OCI-LY7 (cell line): ENCODE data around the gene XRRA1. TPM values are rescaled to one million over a fixed set of nuclear protein-coding genes. Genes with fewer than 3 reads are reported as not detected.

ENCODE experiments used
- BruUV-seq: library from RNA; stranded (reverse); fragments of 400-500 nt; replicated peaks from 2 replicates; lab custom pipeline; 2021; lab: Mats Ljungman, UMichigan
- CTCF ChIA-PET: fragments of 300-600 bp; sonication (Branson Sonifier 250); formaldehyde crosslinking; loops from one replicate; lab custom pipeline; 2022; ENCODE audit warnings: antibody characterized with exemption; ENCODE audit not compliant: unreplicated experiment; lab: Charles Lee
- POLR2A ChIA-PET: fragments of 300-600 bp; sonication (Branson Sonifier 250); formaldehyde crosslinking; loops from one replicate; lab custom pipeline; 2022; ENCODE audit warnings: antibody characterized with exemption; lab: Charles Lee
- DNase-seq: peaks from one replicate; pipeline ENCODE4 v3.0.0-alpha.2; 2015; ENCODE audit warnings: low spot score
- H2AFZ ChIP-seq: fragments of 200-600 bp; sonication (generic), shearing (Covaris generic); 2 replicates; pipeline ENCODE4 v1.6.1; 2014; ENCODE audit warnings: mild to moderate bottlenecking, antibody characterized with exemption, low read length, moderate library complexity
- H3K27ac ChIP-seq: fragments of 200-600 bp; sonication (generic); 2 replicates; pipeline ENCODE4 v1.5.1; 2014; ENCODE audit warnings: mixed run types, low read depth, mild to moderate bottlenecking, moderate library complexity, low read length, inconsistent platforms; ENCODE audit not compliant: poor library complexity, severe bottlenecking
- H3K36me3 ChIP-seq: fragments of 200-600 bp; sonication (generic); 2 replicates; pipeline ENCODE4 v1.6.1; 2014; ENCODE audit warnings: mild to moderate bottlenecking, antibody characterized with exemption, low read length, moderate library complexity, mixed read lengths; ENCODE audit not compliant: insufficient read depth
- H3K4me1 ChIP-seq: fragments of 200-600 bp; sonication (generic); 2 replicates; pipeline ENCODE4 v1.5.1; 2014; ENCODE audit warnings: mild to moderate bottlenecking, low read length; ENCODE audit not compliant: insufficient read depth, poor library complexity, severe bottlenecking
- H3K4me2 ChIP-seq: fragments of 200-600 bp; sonication (generic); 2 replicates; pipeline ENCODE4 v1.6.1; 2014; ENCODE audit warnings: mild to moderate bottlenecking, low read length
- H3K4me3 ChIP-seq: fragments of 200-600 bp; sonication (generic); 2 replicates; pipeline ENCODE4 v1.5.1; 2014; ENCODE audit warnings: mild to moderate bottlenecking, low read depth, low read length; ENCODE audit not compliant: poor library complexity, severe bottlenecking
- H3K79me2 ChIP-seq: fragments of 200-600 bp; sonication (generic); 2 replicates; pipeline ENCODE4 v1.6.1; 2016; ENCODE audit warnings: low read depth, mild to moderate bottlenecking, low read length, moderate library complexity, mixed read lengths; ENCODE audit not compliant: insufficient read depth
- H3K9me2 ChIP-seq: fragments of 200-600 bp; sonication (generic); 2 replicates; pipeline ENCODE4 v1.6.1; 2016; ENCODE audit warnings: mild to moderate bottlenecking, low read length, mixed read lengths; ENCODE audit not compliant: insufficient read depth
- H3K9me3 ChIP-seq: fragments of 200-600 bp; sonication (generic); 2 replicates; pipeline ENCODE4 v1.6.1; 2014; ENCODE audit warnings: mild to moderate bottlenecking, mixed run types, low read length, mixed read lengths
- H4K20me1 ChIP-seq: fragments of 200-600 bp; sonication (generic); 2 replicates; pipeline ENCODE4 v1.6.1; 2014; ENCODE audit warnings: mild to moderate bottlenecking, antibody characterized with exemption, low read length, moderate library complexity, mixed read lengths; ENCODE audit not compliant: insufficient read depth
- EZH2phosphoT487 ChIP-seq: fragments of 200-600 bp; sonication (generic); IDR thresholded peaks from 2 replicates; pipeline ENCODE4 v1.6.1; 2018; ENCODE audit warnings: low read depth, borderline replicate concordance, mild to moderate bottlenecking, mixed run types, antibody characterized with exemption, low read length, moderate library complexity, mixed read lengths
- intact Hi-C: fragments of 100-400 bp; cut with micrococcal nuclease; formaldehyde crosslinking; loops from one replicate; pipeline ENCODE4 v1.10.0; 2022; ENCODE audit not compliant: unreplicated experiment
- total RNA-seq, 2 experiments: library from RNA; depleted of rRNA in 1 of 2; stranded (reverse); fragments of >200 nt in 1 of 2; shearing (Covaris generic) in 1 of 2; gene quantifications; 2 replicates each; pipeline ENCODE4 v1.2.3, GENCODE V29; 2014 to 2022
- TF ChIP-seq, protein P1 (sequence below): fragments of 200-600 bp; sonication (generic); conservative IDR thresholded peaks from 2 replicates; pipeline ENCODE4 v1.5.1; 2014; ENCODE audit warnings: mild to moderate bottlenecking, antibody characterized with exemption, low read length, moderate library complexity, mixed read lengths

XRRA1 gene
- total RNA-seq, 2 experiments from 2014 or later, result 20.3 to 29.1 TPM

DNA sequence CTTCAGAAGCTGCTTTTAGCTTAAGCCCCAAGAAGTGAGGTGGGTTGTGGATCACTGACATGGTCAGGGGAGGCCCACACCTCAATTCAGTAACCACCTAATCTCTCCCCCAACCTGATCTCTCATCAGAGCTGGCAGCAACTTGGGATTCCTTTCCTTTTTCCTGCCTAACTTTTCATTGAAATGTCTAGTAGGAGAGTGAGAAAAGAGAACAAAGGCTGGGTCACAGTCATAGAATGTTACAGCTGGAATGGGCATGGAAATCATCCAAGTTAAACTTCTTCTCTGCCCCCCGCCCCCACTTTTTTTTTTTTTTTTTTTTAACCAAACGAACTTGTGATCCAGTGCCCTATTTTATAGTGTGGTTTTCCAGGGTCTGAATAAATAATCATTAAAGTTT lies 108.4 kb downstream of the XRRA1 start:
- Histone ChIP-seq H3K4me2 (no peak overlapping the region), H3K9me3 (no peaks in the 10 kb centered on the region), H3K79me2 (no peaks in the 10 kb centered on the region), H4K20me1 (no peaks in the 10 kb centered on the region), H3K4me3 (no peak overlapping the region), H3K27ac (no peak overlapping the region), H2AFZ (no peak overlapping the region), H3K9me2 (no peaks in the 10 kb centered on the region), H3K4me1 (no peaks in the 10 kb centered on the region), H3K36me3 (peaks cover 88% of the 10 kb centered on the region)
- ChIA-PET CTCF (interaction anchor here (0.6 kb wide), 1 partner anchor 29 kb away, joined by 3 read pairs; no protein-coding TSS in a partner anchor), POLR2A (interaction anchor here (0.6 to 1.1 kb wide), 2 partner anchors 11 to 324 kb away, joined by 3 read pairs; no protein-coding TSS in a partner anchor)
- intact Hi-C loops, result no loop called here
- BruUV-seq, result no TSS peak
- no peak for TF ChIP-seq EZH2phosphoT487
- TF ChIP-seq, protein P1, sequence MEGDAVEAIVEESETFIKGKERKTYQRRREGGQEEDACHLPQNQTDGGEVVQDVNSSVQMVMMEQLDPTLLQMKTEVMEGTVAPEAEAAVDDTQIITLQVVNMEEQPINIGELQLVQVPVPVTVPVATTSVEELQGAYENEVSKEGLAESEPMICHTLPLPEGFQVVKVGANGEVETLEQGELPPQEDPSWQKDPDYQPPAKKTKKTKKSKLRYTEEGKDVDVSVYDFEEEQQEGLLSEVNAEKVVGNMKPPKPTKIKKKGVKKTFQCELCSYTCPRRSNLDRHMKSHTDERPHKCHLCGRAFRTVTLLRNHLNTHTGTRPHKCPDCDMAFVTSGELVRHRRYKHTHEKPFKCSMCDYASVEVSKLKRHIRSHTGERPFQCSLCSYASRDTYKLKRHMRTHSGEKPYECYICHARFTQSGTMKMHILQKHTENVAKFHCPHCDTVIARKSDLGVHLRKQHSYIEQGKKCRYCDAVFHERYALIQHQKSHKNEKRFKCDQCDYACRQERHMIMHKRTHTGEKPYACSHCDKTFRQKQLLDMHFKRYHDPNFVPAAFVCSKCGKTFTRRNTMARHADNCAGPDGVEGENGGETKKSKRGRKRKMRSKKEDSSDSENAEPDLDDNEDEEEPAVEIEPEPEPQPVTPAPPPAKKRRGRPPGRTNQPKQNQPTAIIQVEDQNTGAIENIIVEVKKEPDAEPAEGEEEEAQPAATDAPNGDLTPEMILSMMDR, result no peak
- DNase-seq, result no peak

DNA sequence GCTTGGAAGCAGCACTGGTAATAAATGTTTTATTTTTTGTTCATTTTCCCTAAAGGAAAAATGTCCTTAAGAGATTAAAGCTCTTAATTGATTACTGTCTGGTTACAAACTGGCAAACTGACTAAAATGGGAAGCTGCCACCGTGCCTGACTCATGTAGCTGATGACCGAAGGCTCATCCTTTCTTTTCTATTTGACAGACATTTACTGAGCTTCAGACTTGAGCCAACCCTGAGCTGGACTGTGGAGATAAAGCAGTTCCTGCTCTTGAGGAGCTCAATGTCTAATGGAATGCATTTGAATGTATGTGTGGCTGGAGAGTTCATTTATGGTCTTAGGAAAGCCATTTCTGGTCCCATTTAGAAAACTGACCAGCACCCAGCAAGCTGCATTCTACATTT lies 108.9 kb downstream of the XRRA1 start:
- POLR2A ChIA-PET, result interaction anchor here (0.6 to 1.1 kb wide), 3 partner anchors 11 to 324 kb away, joined by 3 read pairs; no protein-coding TSS in a partner anchor
- no peak for DNase-seq
- no peak overlapping the region for H3K4me2 ChIP-seq

DNA sequence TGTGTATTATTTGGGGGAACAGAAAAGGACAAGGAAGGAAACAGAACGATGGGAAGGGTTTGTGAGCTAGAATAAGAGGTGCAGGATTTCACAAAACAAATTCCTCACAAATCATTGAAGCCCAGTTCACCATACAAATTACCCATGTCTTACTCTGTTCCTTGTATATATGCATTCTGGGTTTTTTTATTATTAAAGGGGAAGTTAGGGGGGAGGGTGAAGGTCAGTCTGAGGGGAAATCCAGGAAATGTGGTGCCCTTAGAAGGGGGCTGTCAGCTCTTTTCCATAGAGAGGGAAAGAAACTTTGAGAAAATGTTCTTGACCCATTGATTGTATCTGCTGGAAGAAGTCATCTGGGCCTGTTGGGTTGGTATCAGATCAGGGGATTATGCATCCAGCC lies 109.4 kb downstream of the XRRA1 start:
- H3K36me3 ChIP-seq, result peaks cover 88% of the 10 kb centered on the region
- H4K20me1 ChIP-seq, result no peaks in the 10 kb centered on the region
- ChIA-PET CTCF (no interaction called here), POLR2A (interaction anchor here (1.0 to 1.1 kb wide), 2 partner anchors 12 to 29 kb away, joined by 3 read pairs; no protein-coding TSS in a partner anchor)
- no peaks in the 10 kb centered on the region for H3K9me3 ChIP-seq
- BruUV-seq, result no TSS peak
- no peaks in the 10 kb centered on the region for H3K4me1 ChIP-seq
- H3K4me3 ChIP-seq, result no peak overlapping the region
- intact Hi-C loops, result no loop called here
- no peak overlapping the region for H2AFZ ChIP-seq
- no peaks in the 10 kb centered on the region for H3K9me2 ChIP-seq
- no peaks in the 10 kb centered on the region for H3K79me2 ChIP-seq
- no peak for DNase-seq
- no peak overlapping the region for H3K4me2 ChIP-seq
- no peak overlapping the region for H3K27ac ChIP-seq
- TF ChIP-seq EZH2phosphoT487, result no peak
- TF ChIP-seq, protein P1, result no peak

More for the DNA sequence above, 108.9 kb downstream of the XRRA1 start:
- H3K27ac ChIP-seq, result no peak overlapping the region
- CTCF ChIA-PET, result interaction anchor here (0.6 kb wide), 1 partner anchor 29 kb away, joined by 3 read pairs; no protein-coding TSS in a partner anchor
- H3K9me2 ChIP-seq, result no peaks in the 10 kb centered on the region
- no TSS peak for BruUV-seq
- H4K20me1 ChIP-seq, result no peaks in the 10 kb centered on the region
- no peak overlapping the region for H3K4me3 ChIP-seq
- H2AFZ ChIP-seq, result no peak overlapping the region
- H3K36me3 ChIP-seq, result peaks cover 88% of the 10 kb centered on the region
- H3K79me2 ChIP-seq, result no peaks in the 10 kb centered on the region
- TF ChIP-seq, protein P1, result no peak
- no peak for TF ChIP-seq EZH2phosphoT487
- intact Hi-C loops, result no loop called here
- no peaks in the 10 kb centered on the region for H3K9me3 ChIP-seq
- no peaks in the 10 kb centered on the region for H3K4me1 ChIP-seq
